ENCODE measurements around the gene ARHGEF4. TPM values are rescaled to one million over a fixed set of nuclear protein-coding genes. Genes with fewer than 3 reads are reported as not detected.

Gene ARHGEF4
- total and polyA plus RNA-seq, 10 of the 15 experiments (the other 5 are each of a cell fraction or from before 2014, with no cell fraction given), result 0.02 to 0.24 (median 0.16) TPM; not detected in 6

- H3K4me1 ChIP-seq (ENCODE audit: control insufficient read depth, insufficient read depth, low read length), result no peaks in the 10 kb centered on the region
- RAD21 ChIA-PET (ENCODE audit: unreplicated experiment), result no interaction called here
- intact Hi-C loops (cut with micrococcal nuclease; ENCODE audit: unreplicated experiment) (no loop called here), in situ Hi-C loops (cut with MboI) (no loop called here)
- SMC1A ChIA-PET (ENCODE audit: uncharacterized antibody, unreplicated experiment), result interaction anchor here (0.9 kb wide), 1 partner anchor 9 kb away, joined by 4 read pairs; no protein-coding TSS in a partner anchor
- ATAC-seq (no peak), FAIRE-seq (no peak), DNase-seq (ENCODE audit: low read depth, low spot score) (no peak)
- 36% methylated on average over 7 of the region's 7 CpGs for WGBS (ENCODE audit: insufficient coverage, insufficient replicate concordance, low lambda C conversion rate, missing lambda C conversion rate)
- POLR2A ChIA-PET, result no interaction called here
- CTCF ChIA-PET, result no interaction called here
- BruUV-seq (replicated peaks), result no TSS peak
- H4K20me1 ChIP-seq (ENCODE audit: control insufficient read depth, insufficient read depth), result no peaks in the 10 kb centered on the region
- H3K9ac ChIP-seq (ENCODE audit: control insufficient read depth, insufficient read depth, low read length), result no peak overlapping the region
- no peaks in the 10 kb centered on the region for H3K9me3 ChIP-seq (replicated peaks; ENCODE audit: control insufficient read depth, insufficient read depth, low read length)
- H3K27me3 ChIP-seq (replicated peaks in 1 of 2; ENCODE audit: control insufficient read depth in 2 of 2, insufficient read depth in 2 of 2, low read length in 1 of 2), result peaks cover 0 to 2% of the 10 kb centered on the region in 2 experiments; a peak in 1 of 4 replicates
- no peaks in the 10 kb centered on the region for H3K36me3 ChIP-seq (ENCODE audit: control insufficient read depth in 2 of 2, insufficient read depth in 2 of 2, low read length in 1 of 2)
- H3K27ac ChIP-seq (ENCODE audit: control insufficient read depth, insufficient read depth), result no peak overlapping the region
- H2AFZ ChIP-seq (ENCODE audit: control insufficient read depth, low read depth, low read length), result no peak overlapping the region
- TF ChIP-seq PBX3 (IDR thresholded peaks at IDR 0.05; ENCODE audit: insufficient replicate concordance, low read depth, low read length) (no peak), CTCF (IDR thresholded peaks at IDR 0.05 in 2 of 3, conservative IDR thresholded peaks at IDR 0.05 in 1 of 3; ENCODE audit: control insufficient read depth in 2 of 3, extremely low read depth in 1 of 3, insufficient read depth in 1 of 3, low read depth in 3 of 3, low read length in 3 of 3) (no peak), RUNX3 (IDR thresholded peaks at IDR 0.05; ENCODE audit: low read length) (no peak), MEF2A (IDR thresholded peaks at IDR 0.05; ENCODE audit: insufficient read depth, low read depth, low read length) (no peak), LARP7 (IDR thresholded peaks at IDR 0.05) (no peak), PKNOX1 (IDR thresholded peaks at IDR 0.05) (no peak), SIN3A (IDR thresholded peaks at IDR 0.05; ENCODE audit: low read depth, low read length) (no peak), SIX5 (IDR thresholded peaks at IDR 0.05; ENCODE audit: low read depth, low read length, severe bottlenecking) (no peak), ZNF24 (IDR thresholded peaks at IDR 0.05) (no peak), CUX1 (IDR thresholded peaks at IDR 0.05; ENCODE audit: insufficient replicate concordance, low read depth, low read length) (no peak)
- H3K4me3 ChIP-seq, result no peak overlapping the region
- no peak overlapping the region for H3K4me2 ChIP-seq (ENCODE audit: control insufficient read depth, insufficient read depth)
- H3K79me2 ChIP-seq (ENCODE audit: control insufficient read depth, insufficient read depth, low read length), result no peaks in the 10 kb centered on the region
Observed at GRCh38 chr2:131011486-131011885, 174.8 kb downstream of the ARHGEF4 start.
